Neural progenitor cell (in vitro differentiated cells): ENCODE data around the gene ATP1A1. TPM values are rescaled to one million over a fixed set of nuclear protein-coding genes. Genes with fewer than 3 reads are reported as not detected.
A peak's percentile ranks its signal among the peaks of the same experiment; 100 is the strongest.

Experiments used
- DNase-seq: peaks from one replicate; pipeline ENCODE4 v3.0.0-alpha.2; 2016; ENCODE audit warnings: low spot score
- H2AFZ ChIP-seq: fragments of 200-600 bp; sonication (generic); replicated peaks from 2 replicates; pipeline ENCODE4 v1.6.1; 2016; ENCODE audit warnings: antibody characterized with exemption
- H3F3A ChIP-seq: fragments of 200-600 bp; sonication (generic); 2 replicates; pipeline ENCODE4 v1.6.1; 2016; ENCODE audit warnings: antibody characterized with exemption, low read depth
- H3K27ac ChIP-seq: fragments of 200-600 bp; sonication (generic); 2 replicates; pipeline ENCODE4 v1.5.1; 2016; ENCODE audit warnings: mild to moderate bottlenecking
- H3K27me3 ChIP-seq: fragments of 200-600 bp; sonication (generic); 2 replicates; pipeline ENCODE4 v1.6.1; 2016; ENCODE audit warnings: mild to moderate bottlenecking, moderate library complexity
- H3K36me3 ChIP-seq: fragments of 200-600 bp; sonication (generic); 2 replicates; pipeline ENCODE4 v1.5.1; 2016
- H3K4me1 ChIP-seq: fragments of 200-600 bp; sonication (generic); 2 replicates; pipeline ENCODE4 v1.6.1; 2016; ENCODE audit warnings: mixed run types
- H3K4me2 ChIP-seq: fragments of 200-600 bp; sonication (generic); 2 replicates; pipeline ENCODE4 v1.6.1; 2016
- H3K4me3 ChIP-seq: fragments of 200-600 bp; sonication (generic); 2 replicates; pipeline ENCODE4 v1.5.1; 2016
- H3K79me2 ChIP-seq: fragments of 200-600 bp; sonication (generic); 2 replicates; pipeline ENCODE4 v1.6.1; 2016; ENCODE audit warnings: low read depth
- H3K9ac ChIP-seq: fragments of 200-600 bp; sonication (generic); 2 replicates; pipeline ENCODE4 v1.6.1; 2016
- H3K9me3 ChIP-seq: fragments of 200-600 bp; sonication (generic); 2 replicates; pipeline ENCODE4 v1.5.1; 2016; ENCODE audit warnings: low read depth
- H4K20me1 ChIP-seq: fragments of 200-600 bp; sonication (generic); 2 replicates; pipeline ENCODE4 v1.6.1; 2016; ENCODE audit warnings: low read depth
- H3K27ac Mint-ChIP-seq: 3 replicates; pipeline ENCODE4 v1.8.0; 2021; ENCODE audit warnings: mixed read lengths
- H3K27me3 Mint-ChIP-seq: 2 replicates; pipeline ENCODE4 v1.8.0; 2022; ENCODE audit warnings: low read depth, mild to moderate bottlenecking, inconsistent platforms, moderate library complexity, mixed read lengths; ENCODE audit not compliant: insufficient read depth
- H3K36me3 Mint-ChIP-seq: 3 replicates; pipeline ENCODE4 v1.8.0; 2021; ENCODE audit warnings: mixed read lengths
- H3K4me1 Mint-ChIP-seq: 3 replicates; pipeline ENCODE4 v1.8.0; 2021; ENCODE audit warnings: mixed read lengths
- H3K4me3 Mint-ChIP-seq: 3 replicates; pipeline ENCODE4 v1.8.0; 2021; ENCODE audit warnings: mild to moderate bottlenecking, moderate library complexity, mixed read lengths
- H3K9me3 Mint-ChIP-seq: 3 replicates; pipeline ENCODE4 v1.8.0; 2020; ENCODE audit warnings: mixed read lengths
- EZH2 ChIP-seq: fragments of 200-600 bp; sonication (generic); IDR thresholded peaks from 2 replicates; pipeline ENCODE4 v1.6.1; 2017; ENCODE audit warnings: antibody characterized with exemption, mild to moderate bottlenecking, moderate library complexity
- EZH2phosphoT487 ChIP-seq: fragments of 200-600 bp; sonication (generic); IDR thresholded peaks from 2 replicates; pipeline ENCODE4 v1.6.1; 2017; ENCODE audit warnings: antibody characterized with exemption
- total RNA-seq: library from RNA; depleted of rRNA; stranded (reverse); fragments of >200 nt; gene quantifications from 2 replicates; pipeline ENCODE4 v1.2.3, GENCODE V29; 2015; ENCODE audit warnings: low replicate concordance
- TF ChIP-seq, protein P1 (sequence below): fragments of 200-600 bp; sonication (generic); IDR thresholded peaks from 2 replicates; pipeline ENCODE4 v1.5.1; 2017; ENCODE audit warnings: antibody characterized with exemption, mild to moderate bottlenecking

The ATP1A1 gene
- total RNA-seq, 1 donor from 2014 or later, result 61.5 TPM

GRCh38 chr1:116436611-116436970 is 63.5 kb downstream of the ATP1A1 start:
- TF ChIP-seq EZH2phosphoT487 (no peak), EZH2 (no peak)
- TF ChIP-seq, protein P1, sequence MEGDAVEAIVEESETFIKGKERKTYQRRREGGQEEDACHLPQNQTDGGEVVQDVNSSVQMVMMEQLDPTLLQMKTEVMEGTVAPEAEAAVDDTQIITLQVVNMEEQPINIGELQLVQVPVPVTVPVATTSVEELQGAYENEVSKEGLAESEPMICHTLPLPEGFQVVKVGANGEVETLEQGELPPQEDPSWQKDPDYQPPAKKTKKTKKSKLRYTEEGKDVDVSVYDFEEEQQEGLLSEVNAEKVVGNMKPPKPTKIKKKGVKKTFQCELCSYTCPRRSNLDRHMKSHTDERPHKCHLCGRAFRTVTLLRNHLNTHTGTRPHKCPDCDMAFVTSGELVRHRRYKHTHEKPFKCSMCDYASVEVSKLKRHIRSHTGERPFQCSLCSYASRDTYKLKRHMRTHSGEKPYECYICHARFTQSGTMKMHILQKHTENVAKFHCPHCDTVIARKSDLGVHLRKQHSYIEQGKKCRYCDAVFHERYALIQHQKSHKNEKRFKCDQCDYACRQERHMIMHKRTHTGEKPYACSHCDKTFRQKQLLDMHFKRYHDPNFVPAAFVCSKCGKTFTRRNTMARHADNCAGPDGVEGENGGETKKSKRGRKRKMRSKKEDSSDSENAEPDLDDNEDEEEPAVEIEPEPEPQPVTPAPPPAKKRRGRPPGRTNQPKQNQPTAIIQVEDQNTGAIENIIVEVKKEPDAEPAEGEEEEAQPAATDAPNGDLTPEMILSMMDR, result no peak
- peaks cover 19% of the 10 kb centered on the region for H3F3A ChIP-seq
- H4K20me1 ChIP-seq, result no peaks in the 10 kb centered on the region
- Mint-ChIP-seq H3K9me3 (no peaks in the 10 kb centered on the region), H3K4me1 (no peaks in the 10 kb centered on the region), H3K36me3 (no peaks in the 10 kb centered on the region), H3K4me3 (no peak overlapping the region), H3K27ac (no peak overlapping the region), H3K27me3 (peaks cover 5% of the 10 kb centered on the region)
- H3K4me1 ChIP-seq, result peaks cover 5% of the 10 kb centered on the region
- H3K4me2 ChIP-seq, result no peak overlapping the region
- no peak overlapping the region for H2AFZ ChIP-seq
- no peak overlapping the region for H3K27ac ChIP-seq
- H3K79me2 ChIP-seq, result no peaks in the 10 kb centered on the region
- H3K27me3 ChIP-seq, result no peaks in the 10 kb centered on the region
- H3K4me3 ChIP-seq, result no peak overlapping the region
- H3K9me3 ChIP-seq, result no peaks in the 10 kb centered on the region
- no peaks in the 10 kb centered on the region for H3K36me3 ChIP-seq
- no peak for DNase-seq
- H3K9ac ChIP-seq, result no peak overlapping the region

DNA sequence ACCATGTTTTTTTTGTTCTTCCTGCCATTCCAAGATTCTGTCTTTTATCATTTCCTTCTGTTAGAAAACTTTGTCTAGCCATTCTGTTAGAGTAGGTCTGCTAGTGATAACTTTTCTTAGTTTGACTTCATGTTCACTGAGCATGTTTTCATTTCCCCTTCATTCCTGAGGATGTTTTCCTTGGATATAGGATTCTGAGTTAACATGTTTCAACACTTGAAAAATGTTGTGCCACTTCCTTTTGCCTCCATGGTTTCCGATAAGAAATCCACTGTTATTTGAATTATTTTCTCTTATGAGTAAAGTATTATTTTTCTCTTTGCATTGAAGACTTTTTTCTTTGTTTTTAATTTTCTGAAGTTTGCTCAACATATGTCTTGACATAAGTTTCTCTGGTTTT is 66.7 kb downstream of the ATP1A1 start:
- Histone ChIP-seq H3K36me3 (no peaks in the 10 kb centered on the region), H3K4me2 (no peak overlapping the region), H3K27ac (no peak overlapping the region), H2AFZ (no peak overlapping the region), H3K4me3 (no peak overlapping the region), H3K79me2 (no peaks in the 10 kb centered on the region), H3K9ac (no peak overlapping the region), H3F3A (peaks cover 19% of the 10 kb centered on the region), H4K20me1 (no peaks in the 10 kb centered on the region), H3K9me3 (no peaks in the 10 kb centered on the region), H3K4me1 (no peaks in the 10 kb centered on the region), H3K27me3 (no peaks in the 10 kb centered on the region)
- no peaks in the 10 kb centered on the region for H3K4me1 Mint-ChIP-seq
- TF ChIP-seq EZH2phosphoT487 (no peak), EZH2 (no peak)
- TF ChIP-seq, protein P1, result no peak
- H3K36me3 Mint-ChIP-seq, result no peaks in the 10 kb centered on the region
- no peak overlapping the region for H3K27ac Mint-ChIP-seq
- DNase-seq, result no peak
- peaks cover 2% of the 10 kb centered on the region for H3K27me3 Mint-ChIP-seq
- H3K9me3 Mint-ChIP-seq, result no peaks in the 10 kb centered on the region
- no peak overlapping the region for H3K4me3 Mint-ChIP-seq

DNA sequence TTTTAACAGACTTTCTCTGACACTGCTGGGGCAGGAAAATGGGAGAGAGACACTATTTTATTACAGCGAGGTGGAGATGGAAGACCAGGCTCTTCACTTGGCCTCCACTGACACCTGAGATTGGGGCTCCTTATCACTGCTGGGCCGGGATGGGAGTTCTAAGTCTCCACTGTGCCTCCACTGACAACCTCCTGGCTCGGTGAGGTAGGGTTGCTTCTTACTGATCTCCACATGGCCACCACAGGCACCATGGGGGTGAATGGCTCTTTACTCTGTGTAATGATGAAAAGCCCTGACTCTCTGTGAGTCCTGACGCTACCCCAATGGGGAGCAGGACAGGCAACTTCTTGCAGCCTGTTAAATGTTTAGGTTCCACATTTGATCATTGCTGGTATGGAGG is 67.7 kb downstream of the ATP1A1 start:
- no peaks in the 10 kb centered on the region for H3K9me3 ChIP-seq
- Mint-ChIP-seq H3K27ac (no peak overlapping the region), H3K4me1 (no peaks in the 10 kb centered on the region), H3K9me3 (no peaks in the 10 kb centered on the region), H3K36me3 (no peaks in the 10 kb centered on the region), H3K27me3 (peaks cover 2% of the 10 kb centered on the region), H3K4me3 (no peak overlapping the region)
- H3F3A ChIP-seq, result peaks cover 19% of the 10 kb centered on the region
- no peaks in the 10 kb centered on the region for H3K79me2 ChIP-seq
- H2AFZ ChIP-seq, result peak overlapping the region; percentile 4
- no peaks in the 10 kb centered on the region for H3K36me3 ChIP-seq
- no peak overlapping the region for H3K27ac ChIP-seq
- H3K27me3 ChIP-seq, result no peaks in the 10 kb centered on the region
- TF ChIP-seq EZH2, result no peak
- no peak for TF ChIP-seq EZH2phosphoT487
- TF ChIP-seq, protein P1, result no peak
- H4K20me1 ChIP-seq, result no peaks in the 10 kb centered on the region
- no peak overlapping the region for H3K4me2 ChIP-seq
- H3K9ac ChIP-seq, result no peak overlapping the region
- no peaks in the 10 kb centered on the region for H3K4me1 ChIP-seq
- no peak overlapping the region for H3K4me3 ChIP-seq
- no peak for DNase-seq

DNA sequence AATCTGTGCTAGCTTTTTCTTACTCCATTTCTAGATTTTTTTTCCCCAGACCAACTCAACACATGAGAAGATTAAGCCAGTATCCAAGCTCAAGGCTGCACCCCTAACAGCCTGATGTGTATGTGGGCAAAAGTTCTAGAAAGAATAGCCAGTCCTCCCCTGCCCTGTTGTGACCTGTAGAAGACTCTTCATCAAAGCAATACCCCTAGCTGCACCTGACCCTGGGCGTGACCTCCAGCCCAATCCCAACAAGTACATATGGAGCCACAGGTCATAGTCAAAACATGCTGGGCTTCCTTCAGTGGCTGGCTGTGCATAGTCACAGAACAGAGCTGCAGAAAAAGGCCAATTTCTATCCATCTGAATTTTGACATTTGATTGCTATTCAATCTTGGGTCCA is 72.5 kb downstream of the ATP1A1 start:
- no peaks in the 10 kb centered on the region for H3K36me3 Mint-ChIP-seq
- H3K9me3 Mint-ChIP-seq, result no peaks in the 10 kb centered on the region
- Histone ChIP-seq H3K4me1 (no peaks in the 10 kb centered on the region), H2AFZ (no peak overlapping the region), H3F3A (no peaks in the 10 kb centered on the region), H3K79me2 (no peaks in the 10 kb centered on the region), H3K9ac (no peak overlapping the region), H3K9me3 (no peaks in the 10 kb centered on the region), H4K20me1 (no peaks in the 10 kb centered on the region), H3K4me3 (no peak overlapping the region), H3K4me2 (no peak overlapping the region), H3K27ac (no peak overlapping the region), H3K27me3 (no peaks in the 10 kb centered on the region), H3K36me3 (no peaks in the 10 kb centered on the region)
- peaks cover 2% of the 10 kb centered on the region for H3K27me3 Mint-ChIP-seq
- peak overlapping the region; percentile 57 for H3K27ac Mint-ChIP-seq
- no peak for DNase-seq
- H3K4me1 Mint-ChIP-seq, result no peaks in the 10 kb centered on the region
- TF ChIP-seq EZH2 (no peak), EZH2phosphoT487 (no peak)
- TF ChIP-seq, protein P1, result no peak
- no peak overlapping the region for H3K4me3 Mint-ChIP-seq
